ENCODE data around the gene PEAK1. TPM values are rescaled to one million over a fixed set of nuclear protein-coding genes. Genes with fewer than 3 reads are reported as not detected.

The PEAK1 gene
- total RNA-seq, 1 experiment from 2014 or later = 36.7 TPM

DNA sequence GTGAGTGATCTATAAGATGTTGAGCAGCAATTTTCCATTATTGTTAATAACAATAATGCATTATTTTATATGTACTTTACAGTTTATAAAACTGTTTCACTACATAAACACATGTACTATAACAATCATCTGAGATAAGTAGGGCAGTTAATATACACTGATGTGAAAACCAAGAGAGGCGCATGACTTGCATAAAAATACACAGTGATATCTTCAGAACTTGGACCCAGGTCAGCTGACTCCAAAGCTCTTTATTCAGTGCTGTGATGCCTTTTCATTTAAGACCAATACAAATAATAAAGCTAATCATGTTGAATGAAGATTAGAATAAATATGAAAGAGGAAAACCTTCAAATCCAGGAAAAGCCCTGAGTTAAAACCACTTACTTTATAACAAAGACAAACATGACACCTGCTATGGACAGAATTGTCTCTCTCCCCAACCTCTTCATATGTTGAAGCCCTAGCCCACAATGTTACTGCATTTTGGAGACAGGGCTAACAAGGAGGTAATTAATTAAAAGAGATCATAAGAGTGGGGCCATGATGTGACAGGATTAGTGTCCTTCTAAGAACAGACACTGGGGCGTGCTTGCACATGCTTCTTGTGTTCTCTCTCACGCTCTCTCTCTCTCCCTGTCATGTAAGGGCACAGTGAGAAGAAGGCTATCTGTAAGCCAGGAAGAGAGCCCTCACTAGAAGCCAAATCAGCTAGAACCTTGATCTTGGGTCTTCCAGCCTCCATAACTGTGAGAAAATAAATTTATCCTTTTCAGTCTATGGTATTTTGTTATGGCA lies 293.2 kb downstream of the PEAK1 start:
- TF ChIP-seq, protein P1, sequence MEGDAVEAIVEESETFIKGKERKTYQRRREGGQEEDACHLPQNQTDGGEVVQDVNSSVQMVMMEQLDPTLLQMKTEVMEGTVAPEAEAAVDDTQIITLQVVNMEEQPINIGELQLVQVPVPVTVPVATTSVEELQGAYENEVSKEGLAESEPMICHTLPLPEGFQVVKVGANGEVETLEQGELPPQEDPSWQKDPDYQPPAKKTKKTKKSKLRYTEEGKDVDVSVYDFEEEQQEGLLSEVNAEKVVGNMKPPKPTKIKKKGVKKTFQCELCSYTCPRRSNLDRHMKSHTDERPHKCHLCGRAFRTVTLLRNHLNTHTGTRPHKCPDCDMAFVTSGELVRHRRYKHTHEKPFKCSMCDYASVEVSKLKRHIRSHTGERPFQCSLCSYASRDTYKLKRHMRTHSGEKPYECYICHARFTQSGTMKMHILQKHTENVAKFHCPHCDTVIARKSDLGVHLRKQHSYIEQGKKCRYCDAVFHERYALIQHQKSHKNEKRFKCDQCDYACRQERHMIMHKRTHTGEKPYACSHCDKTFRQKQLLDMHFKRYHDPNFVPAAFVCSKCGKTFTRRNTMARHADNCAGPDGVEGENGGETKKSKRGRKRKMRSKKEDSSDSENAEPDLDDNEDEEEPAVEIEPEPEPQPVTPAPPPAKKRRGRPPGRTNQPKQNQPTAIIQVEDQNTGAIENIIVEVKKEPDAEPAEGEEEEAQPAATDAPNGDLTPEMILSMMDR (conservative IDR thresholded peaks at IDR 0.05; ENCODE audit: low read depth, low read length) = no peak
- no peak for TF ChIP-seq EZH2 (IDR thresholded peaks at IDR 0.05; ENCODE audit: borderline replicate concordance, low read depth, low read length, poor library complexity, severe bottlenecking)
- Histone ChIP-seq H3K27ac (ENCODE audit: low read depth, low read length, poor library complexity, severe bottlenecking) (no peak overlapping the region), H3K4me1 (ENCODE audit: insufficient read depth, low read length, poor library complexity, severe bottlenecking) (no peaks in the 10 kb centered on the region), H3K36me3 (ENCODE audit: insufficient read depth, low read length, poor library complexity, severe bottlenecking) (peaks cover 3% of the 10 kb centered on the region), H3K4me3 (ENCODE audit: low read depth, low read length, poor library complexity, severe bottlenecking) (no peak overlapping the region), H3K9me3 (ENCODE audit: low read depth, low read length, poor library complexity, severe bottlenecking) (no peaks in the 10 kb centered on the region), H3K27me3 (replicated peaks; ENCODE audit: insufficient read depth, low read depth, low read length, poor library complexity) (no peaks in the 10 kb centered on the region)
- ChIA-PET POLR2A (ENCODE audit: low non-redundant PET) (no interaction called here), CTCF (interaction anchor here (0.5 kb wide), 1 partner anchor 327 kb away, joined by 3 read pairs; no protein-coding TSS in a partner anchor)
- no peak for DNase-seq (ENCODE audit: low spot score)
- BruUV-seq (replicated peaks) = no TSS peak
- intact Hi-C loops (cut with micrococcal nuclease; ENCODE audit: unreplicated experiment) = no loop called here

- TF ChIP-seq EZH2 (IDR thresholded peaks at IDR 0.05; ENCODE audit: borderline replicate concordance, low read depth, low read length, poor library complexity, severe bottlenecking) = no peak
- TF ChIP-seq, protein P1 (conservative IDR thresholded peaks at IDR 0.05; ENCODE audit: low read depth, low read length) = no peak
- POLR2A ChIA-PET (ENCODE audit: low non-redundant PET) = no interaction called here
- no TSS peak for BruUV-seq (replicated peaks)
Measured at GRCh38 chr15:77123854-77124253, 296.1 kb downstream of the PEAK1 start.

DNA sequence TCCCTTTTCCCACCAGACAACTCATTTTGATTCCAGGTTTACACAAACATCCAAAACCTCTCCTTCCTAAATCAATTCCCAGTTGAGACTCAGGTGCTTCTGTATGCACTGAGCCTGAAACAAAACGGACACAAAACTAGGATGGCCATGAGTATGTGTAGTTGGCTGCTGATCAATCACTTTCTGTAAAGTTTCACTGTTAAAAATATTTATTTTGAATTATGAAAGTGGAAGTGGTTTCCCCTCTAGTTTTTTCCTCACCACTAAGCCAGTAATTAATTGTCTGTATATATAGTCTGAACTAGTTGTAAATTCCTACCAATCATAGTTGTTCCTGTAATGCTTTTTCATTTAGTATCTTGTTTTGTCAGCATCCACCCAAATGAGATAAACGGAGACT lies 297.3 kb downstream of the PEAK1 start:
- TF ChIP-seq EZH2 (IDR thresholded peaks at IDR 0.05; ENCODE audit: borderline replicate concordance, low read depth, low read length, poor library complexity, severe bottlenecking) = no peak
- TF ChIP-seq, protein P1 (conservative IDR thresholded peaks at IDR 0.05; ENCODE audit: low read depth, low read length) = no peak
- Histone ChIP-seq H3K4me1 (ENCODE audit: insufficient read depth, low read length, poor library complexity, severe bottlenecking) (no peaks in the 10 kb centered on the region), H3K27ac (ENCODE audit: low read depth, low read length, poor library complexity, severe bottlenecking) (no peak overlapping the region), H3K36me3 (ENCODE audit: insufficient read depth, low read length, poor library complexity, severe bottlenecking) (peaks cover 3% of the 10 kb centered on the region), H3K27me3 (replicated peaks; ENCODE audit: insufficient read depth, low read depth, low read length, poor library complexity) (no peaks in the 10 kb centered on the region), H3K9me3 (ENCODE audit: low read depth, low read length, poor library complexity, severe bottlenecking) (no peaks in the 10 kb centered on the region), H3K4me3 (ENCODE audit: low read depth, low read length, poor library complexity, severe bottlenecking) (no peak overlapping the region)
- POLR2A ChIA-PET (ENCODE audit: low non-redundant PET) = no interaction called here
- CTCF ChIA-PET = no interaction called here
- no peak for DNase-seq (ENCODE audit: low spot score)
- BruUV-seq (replicated peaks) = no TSS peak
- intact Hi-C loops (cut with micrococcal nuclease; ENCODE audit: unreplicated experiment) = no loop called here

More at GRCh38 chr15:77123854-77124253, 296.1 kb downstream of the PEAK1 start:
- Histone ChIP-seq H3K4me1 (ENCODE audit: insufficient read depth, low read length, poor library complexity, severe bottlenecking) (no peaks in the 10 kb centered on the region), H3K27me3 (replicated peaks; ENCODE audit: insufficient read depth, low read depth, low read length, poor library complexity) (no peaks in the 10 kb centered on the region), H3K36me3 (ENCODE audit: insufficient read depth, low read length, poor library complexity, severe bottlenecking) (peaks cover 3% of the 10 kb centered on the region), H3K27ac (ENCODE audit: low read depth, low read length, poor library complexity, severe bottlenecking) (no peak overlapping the region), H3K4me3 (ENCODE audit: low read depth, low read length, poor library complexity, severe bottlenecking) (no peak overlapping the region), H3K9me3 (ENCODE audit: low read depth, low read length, poor library complexity, severe bottlenecking) (no peaks in the 10 kb centered on the region)
- CTCF ChIA-PET = no interaction called here
- intact Hi-C loops (cut with micrococcal nuclease; ENCODE audit: unreplicated experiment) = no loop called here
- no peak for DNase-seq (ENCODE audit: low spot score)
